HG02852 (cell line): ENCODE measurements around the gene SMC2.

Experiments used
- ATAC-seq: cut with Tn5 transposase; IDR thresholded peaks from one replicate; pipeline ENCODE4 v1.9.1; 2021; ENCODE audit warnings: mild to moderate bottlenecking, moderate library complexity; ENCODE audit not compliant: unreplicated experiment

The SMC2 gene

DNA sequence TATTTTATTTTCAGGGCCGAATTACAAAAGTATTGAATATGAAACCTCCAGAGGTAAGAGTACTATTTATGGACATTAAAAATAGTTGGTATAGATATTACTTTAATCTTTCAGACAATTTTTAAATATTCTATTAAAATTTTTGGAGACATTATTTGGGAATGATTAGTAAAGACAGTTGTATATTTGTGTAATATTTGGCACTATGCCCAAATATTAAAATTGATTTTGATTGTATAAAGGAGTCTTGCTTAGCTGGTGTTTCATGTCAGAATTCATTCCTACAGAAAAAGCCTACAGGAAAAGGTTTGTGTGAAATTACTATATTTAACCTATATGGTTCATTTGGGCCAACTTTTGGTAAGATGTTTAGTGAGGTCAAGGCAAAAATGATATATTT lies 5.5 kb downstream of the SMC2 start:
- no peak for ATAC-seq

DNA sequence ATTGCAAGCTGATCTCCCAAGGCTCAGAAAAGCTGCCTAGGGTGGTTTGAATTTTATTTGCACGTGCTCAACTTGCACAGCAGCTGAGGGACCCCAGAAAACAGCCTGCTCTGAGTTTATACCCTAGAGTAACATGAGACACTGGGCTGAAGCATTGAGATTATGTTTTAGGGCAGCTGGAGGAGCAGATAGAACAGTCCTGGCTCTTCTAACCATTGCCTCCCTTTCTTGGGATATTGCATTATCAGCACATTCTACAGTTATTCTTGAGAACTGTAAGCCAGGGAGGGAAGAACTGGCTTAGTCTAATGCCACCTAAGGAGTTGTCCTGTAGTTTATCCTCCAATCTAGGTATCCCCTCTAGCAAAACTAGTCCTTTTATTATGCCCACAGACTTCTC lies 10.3 kb downstream of the SMC2 start:
- no peak for ATAC-seq

DNA sequence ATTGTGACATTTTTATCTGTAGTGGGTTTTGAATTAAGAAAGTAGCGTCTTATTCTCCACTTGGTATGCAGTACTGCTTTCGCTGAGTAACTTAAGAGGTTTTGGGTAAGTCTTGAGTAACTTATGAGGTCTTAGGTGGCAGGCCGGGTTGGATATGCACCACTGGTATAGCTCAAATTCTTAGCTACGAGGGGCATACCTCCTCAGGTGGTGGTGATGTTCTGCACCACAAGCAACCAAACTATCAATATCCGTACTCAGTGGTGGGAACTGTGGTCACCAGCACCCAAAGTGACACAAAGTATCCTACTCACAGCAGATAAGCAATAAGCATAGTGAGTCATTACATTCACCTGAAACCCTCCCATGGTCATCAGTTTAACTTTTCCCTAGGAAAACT lies 13.7 kb downstream of the SMC2 start:
- no peak for ATAC-seq

DNA sequence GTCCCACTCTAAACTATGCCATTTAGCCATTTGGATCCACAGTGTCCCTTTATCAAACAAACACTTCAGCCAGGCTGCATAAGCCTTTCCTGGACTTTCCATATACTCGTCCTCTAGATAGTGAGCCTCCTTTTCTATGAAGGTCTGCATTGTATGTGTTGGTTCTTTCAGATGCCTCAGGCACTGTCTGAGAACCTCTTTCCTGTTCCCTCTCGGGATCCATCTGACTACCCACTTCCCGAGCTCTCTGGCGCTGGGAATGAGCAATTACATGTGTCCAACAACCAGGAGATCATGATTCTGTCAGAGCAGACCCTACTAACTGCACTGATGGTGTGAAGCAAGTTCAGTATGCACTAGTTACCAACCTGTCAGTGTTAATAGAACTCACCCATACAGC lies 14.2 kb downstream of the SMC2 start:
- ATAC-seq = no peak

DNA sequence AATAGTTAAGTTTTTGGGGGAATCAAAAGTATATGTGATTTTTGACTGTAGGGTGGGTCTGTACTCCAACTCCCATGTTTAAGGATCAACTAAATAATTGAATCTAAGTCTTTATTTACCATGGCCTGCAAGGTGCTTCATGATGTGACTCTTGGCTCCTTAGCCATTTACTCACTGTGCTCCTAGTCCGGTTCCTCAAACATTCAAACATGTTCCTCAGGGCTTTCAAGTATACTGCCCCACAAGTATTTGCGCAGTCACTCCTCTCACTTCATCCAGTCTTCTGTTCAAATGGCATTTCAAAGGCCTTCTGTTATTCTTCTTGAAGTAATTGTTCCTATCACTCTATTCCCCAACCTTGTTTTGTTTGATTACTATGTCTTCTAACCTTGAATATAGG lies 16.4 kb downstream of the SMC2 start:
- ATAC-seq = no peak

DNA sequence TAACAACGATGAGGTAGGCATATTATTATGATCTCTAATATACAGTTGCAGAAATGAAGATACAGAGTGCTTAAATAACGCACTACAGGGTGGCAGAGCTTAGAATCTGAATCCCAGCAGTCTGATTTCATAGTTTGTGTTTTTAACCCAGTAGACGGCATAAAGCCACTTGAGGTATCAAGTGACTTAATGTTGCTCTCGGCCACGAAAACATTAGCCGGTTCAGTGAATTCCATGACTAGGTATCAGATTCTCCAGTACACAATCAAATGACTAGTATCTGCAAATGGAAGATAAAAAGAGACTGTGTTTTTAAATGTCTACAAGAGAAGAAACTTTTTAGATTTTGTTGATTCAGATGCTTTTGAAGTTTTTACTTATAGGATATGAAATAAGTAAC lies 24.8 kb downstream of the SMC2 start:
- no peak for ATAC-seq

DNA sequence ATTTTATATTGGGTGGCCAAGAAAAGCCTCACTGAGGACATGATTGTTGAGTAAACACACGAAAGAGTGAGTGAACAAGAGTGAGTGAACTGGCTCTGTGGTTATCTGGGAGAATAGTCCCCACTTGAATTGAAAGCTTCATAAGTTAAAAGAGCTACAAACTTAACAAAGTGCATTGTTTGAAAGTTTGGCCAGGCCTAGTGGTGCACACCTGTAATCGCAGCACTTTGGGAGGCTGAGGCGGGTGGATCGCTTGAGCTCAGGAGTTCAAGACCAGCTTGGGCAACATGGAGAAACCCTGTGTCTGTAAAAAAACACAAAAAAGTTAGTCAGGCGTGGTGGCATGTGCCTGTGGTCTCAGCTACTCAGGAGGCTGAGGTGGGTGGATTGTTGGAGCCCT lies 26.9 kb downstream of the SMC2 start:
- no peak for ATAC-seq

DNA sequence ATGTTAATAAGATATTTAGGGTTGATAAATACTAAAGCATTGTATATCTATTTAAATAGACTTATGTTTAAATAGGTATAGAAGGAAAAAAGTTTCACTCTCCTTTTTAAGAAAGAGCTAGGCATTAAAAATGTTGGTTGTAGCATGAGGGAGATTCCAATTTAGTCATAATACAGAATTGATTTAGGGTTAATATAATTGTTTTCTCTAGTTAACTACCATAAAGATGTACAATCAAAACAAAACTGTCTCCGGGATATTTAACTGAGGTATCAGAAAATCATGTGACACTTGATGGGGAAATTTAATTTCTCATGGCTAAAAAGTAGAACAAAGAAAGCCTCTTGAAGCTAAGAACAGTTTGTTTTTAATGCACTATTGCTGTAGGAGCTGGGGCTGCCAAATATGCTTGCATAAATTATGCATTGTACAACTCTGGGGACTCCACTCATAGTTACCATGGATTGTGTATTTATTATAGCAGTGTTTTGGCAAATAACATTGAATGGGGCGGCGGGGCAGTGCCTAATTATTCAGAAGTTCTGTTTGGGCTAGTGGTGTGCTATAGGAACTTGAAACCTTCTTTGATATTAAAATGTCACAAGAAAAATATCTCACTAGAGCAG lies 44.2 kb downstream of the SMC2 start:
- ATAC-seq = no peak

DNA sequence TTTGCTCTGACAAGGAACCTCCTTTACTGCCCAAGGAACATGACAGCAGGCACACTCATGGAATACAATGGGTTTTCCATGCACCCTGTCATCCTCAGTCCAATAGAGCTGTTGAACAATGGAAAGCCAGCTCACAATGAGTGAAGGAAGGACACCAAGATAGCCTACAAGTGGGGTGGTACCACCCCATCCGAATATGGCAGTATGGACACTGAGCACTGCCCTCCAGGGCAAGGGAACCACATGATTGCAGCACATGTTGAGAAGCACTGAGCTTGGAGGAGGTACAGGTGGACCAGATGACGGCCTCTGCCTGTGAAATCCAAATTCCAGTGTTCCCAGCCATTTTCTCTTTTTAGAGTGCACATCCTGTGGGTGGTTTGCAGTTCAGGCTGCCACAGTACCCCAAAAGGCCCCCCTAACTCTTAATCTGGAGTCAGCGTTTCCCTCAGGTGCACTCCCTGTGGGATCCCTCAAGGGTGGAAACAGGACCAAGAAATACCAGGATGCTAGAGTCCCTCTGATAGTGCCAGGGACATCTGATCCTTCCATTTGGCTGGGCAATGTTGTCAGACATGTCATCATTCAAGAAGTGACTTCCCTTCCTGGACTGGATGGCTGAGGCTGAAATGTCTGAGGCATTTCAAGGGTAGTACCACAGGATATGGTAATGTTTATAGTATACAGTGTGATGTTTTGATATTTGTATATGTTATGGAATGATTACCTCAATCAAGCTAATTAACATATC lies 48.9 kb downstream of the SMC2 start:
- ATAC-seq = no peak

DNA sequence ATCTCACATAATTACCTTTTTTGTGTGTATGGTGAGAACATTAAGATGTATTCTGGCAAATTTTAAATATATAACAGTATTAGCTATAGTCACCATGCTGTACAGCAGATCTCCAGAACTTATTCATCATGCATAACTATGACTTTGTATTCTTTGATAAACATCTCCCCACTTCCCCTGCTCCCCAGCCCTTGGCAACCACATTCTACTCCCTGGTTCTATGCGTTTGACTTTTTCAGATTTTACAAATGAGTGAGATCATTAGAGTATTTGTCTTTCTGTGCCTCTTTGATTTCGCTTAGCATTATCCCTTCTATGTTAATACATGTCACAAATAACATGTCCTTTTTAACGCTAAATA lies 49.4 kb downstream of the SMC2 start:
- no peak for ATAC-seq

DNA sequence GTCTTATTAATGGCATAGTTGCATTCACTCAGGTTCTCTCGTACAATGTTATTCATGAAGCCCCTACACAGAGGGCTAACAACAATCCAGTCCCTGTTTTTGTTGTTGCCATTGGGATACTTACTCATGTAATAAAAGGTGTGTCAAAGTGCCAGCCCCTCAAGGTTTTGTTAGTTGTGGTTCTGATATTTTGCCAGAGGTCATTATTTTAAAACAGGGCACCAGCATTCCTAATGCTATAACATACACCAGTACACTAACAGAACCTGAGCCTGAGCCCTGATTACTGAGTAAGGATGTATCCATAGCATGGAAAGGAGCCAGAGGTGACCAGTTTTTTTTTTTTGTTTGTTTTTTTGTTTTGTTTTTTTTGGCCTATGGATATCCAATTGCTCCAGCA lies 50.2 kb downstream of the SMC2 start:
- no peak for ATAC-seq

DNA sequence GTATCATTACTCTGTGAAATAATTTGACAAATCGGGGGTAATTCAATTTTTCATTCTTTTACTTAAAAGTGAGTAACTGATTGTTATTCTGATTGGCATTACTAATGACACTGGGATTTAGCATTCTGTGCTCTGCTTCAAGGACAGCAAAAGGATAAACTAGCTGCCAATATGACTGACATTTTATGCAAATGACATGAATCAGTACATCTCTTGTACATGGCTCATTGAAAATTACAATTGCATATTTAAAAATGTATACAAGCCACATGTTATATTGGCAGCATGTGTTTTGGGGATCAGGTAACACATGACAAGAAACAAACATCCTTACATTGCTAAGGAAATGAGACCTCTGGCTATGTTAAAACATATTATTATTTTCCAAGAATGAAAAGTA lies 79.0 kb downstream of the SMC2 start:
- no peak for ATAC-seq

DNA sequence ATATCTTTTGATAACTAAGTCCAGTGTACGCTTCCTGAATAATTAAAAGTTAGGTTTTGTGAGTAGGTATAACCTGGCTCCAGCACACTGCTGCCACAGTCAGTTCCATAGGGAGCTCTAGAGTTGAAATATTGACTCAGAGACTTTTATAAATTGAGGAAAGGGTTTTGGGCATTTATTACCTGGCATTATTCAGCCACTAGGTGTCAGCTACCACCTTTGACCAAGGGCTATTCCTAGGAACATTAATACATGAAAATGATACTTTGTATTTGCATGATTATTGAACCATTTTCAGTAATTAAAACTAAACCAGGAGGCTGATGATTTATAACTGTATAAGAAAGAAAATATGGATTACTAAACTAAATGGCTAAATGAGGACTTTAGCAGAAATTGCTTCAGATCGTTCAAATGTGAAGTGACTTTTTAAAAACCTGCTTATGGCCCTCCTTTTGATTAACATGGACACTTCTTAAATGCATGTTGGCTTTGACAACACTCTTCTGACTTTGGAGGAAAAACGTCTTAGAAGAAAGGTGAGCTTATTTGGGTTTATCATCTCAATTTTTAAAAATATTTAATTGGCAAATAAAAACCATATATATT lies 83.0 kb downstream of the SMC2 start:
- no peak for ATAC-seq

DNA sequence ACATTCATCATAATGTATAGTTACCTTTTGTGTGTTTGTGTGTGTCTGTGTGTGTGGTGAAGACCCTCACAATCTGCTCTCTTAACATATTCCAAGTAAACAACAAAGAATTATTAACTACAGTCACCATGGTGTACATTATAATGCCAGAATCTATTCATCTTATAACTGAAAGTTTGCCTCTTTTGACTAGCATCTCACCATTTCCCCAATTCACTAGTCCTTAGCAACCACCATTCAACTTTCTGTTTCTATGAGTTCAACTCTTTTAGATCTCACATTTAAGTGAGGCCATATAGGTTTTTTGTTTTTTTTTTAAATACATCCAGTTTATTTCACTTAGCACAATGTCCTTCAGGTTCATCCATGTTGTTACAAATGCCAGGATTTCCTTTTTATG lies 83.6 kb downstream of the SMC2 start:
- ATAC-seq = peak; percentile 95
